AG09309 (cell line): ENCODE results near the gene MAK.

Source experiments
- DNase-seq: peaks from one replicate; pipeline ENCODE4 v3.0.0-alpha.2; 2010; ENCODE audit warnings: low read depth
- H3K4me3 ChIP-seq: 2 replicates; pipeline ENCODE4 v1.5.1; 2011; ENCODE audit warnings: mild to moderate bottlenecking, low read depth, low read length, moderate library complexity; ENCODE audit not compliant: control insufficient read depth
- CTCF ChIP-seq: IDR thresholded peaks from 2 replicates; pipeline ENCODE4 v1.5.1; 2011; ENCODE audit warnings: mild to moderate bottlenecking, low read depth, low read length, inconsistent platforms; ENCODE audit not compliant: insufficient read depth, control insufficient read depth; ENCODE audit errors: missing control alignments

MAK gene

GRCh38 chr6:10801224-10801848 lies 37.0 kb downstream of the MAK start:
- H3K4me3 ChIP-seq: no peak overlapping the region
- peak; percentile 5 for DNase-seq
- peak; percentile 99 for TF ChIP-seq CTCF

DNA sequence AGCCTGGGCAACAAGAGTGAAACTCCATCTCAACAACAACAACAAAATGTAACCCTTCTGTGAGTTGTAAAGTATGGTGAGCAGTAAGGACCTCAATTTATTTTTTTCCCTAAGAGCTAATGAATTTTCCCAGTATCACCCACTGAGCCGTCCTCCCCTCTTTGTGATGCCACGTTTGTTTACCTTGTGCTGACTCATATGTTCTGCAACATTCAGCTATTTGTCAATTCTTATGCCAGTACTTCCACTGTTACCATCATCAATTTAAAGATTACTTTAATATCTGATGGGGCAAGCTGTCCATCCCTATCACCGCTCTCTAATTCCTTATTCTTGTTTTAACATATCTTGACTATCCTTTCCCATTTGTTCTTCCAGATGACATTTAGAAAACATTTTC lies 37.5 kb downstream of the MAK start:
- TF ChIP-seq CTCF: no peak
- no peak overlapping the region for H3K4me3 ChIP-seq
- no peak for DNase-seq

DNA sequence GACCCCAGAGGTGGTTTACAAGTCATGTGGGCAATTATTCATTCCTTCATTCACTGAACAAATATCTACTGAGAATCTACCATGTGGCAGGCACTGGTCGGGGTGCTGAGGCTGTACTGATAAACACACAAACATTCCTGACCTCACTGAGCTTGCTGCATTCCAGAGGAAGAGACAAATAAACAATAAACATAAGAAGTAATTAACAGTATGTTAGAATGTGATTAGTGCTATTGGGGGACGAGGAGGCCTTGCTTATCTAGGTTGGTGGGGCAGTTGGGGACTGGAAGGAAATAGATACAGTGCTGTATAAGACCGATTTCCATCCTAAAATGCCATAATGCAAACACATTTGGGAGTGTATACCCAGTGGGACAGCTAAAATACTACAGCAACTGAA lies 44.1 kb downstream of the MAK start:
- H3K4me3 ChIP-seq: no peak overlapping the region
- TF ChIP-seq CTCF: no peak
- DNase-seq: no peak

- no peak for TF ChIP-seq CTCF
- no peak overlapping the region for H3K4me3 ChIP-seq
- DNase-seq: no peak
Observed at GRCh38 chr6:10793695-10794094, 44.6 kb downstream of the MAK start.

GRCh38 chr6:10793035-10793434 lies 45.3 kb downstream of the MAK start:
- H3K4me3 ChIP-seq: no peak overlapping the region

GRCh38 chr6:10792101-10792500 lies 46.2 kb downstream of the MAK start:
- no peak overlapping the region for H3K4me3 ChIP-seq
- TF ChIP-seq CTCF: no peak
- no peak for DNase-seq

More at GRCh38 chr6:10793035-10793434, 45.3 kb downstream of the MAK start:
- no peak for DNase-seq
- no peak for TF ChIP-seq CTCF
